ENCODE data around the gene CRABP2.

DNA sequence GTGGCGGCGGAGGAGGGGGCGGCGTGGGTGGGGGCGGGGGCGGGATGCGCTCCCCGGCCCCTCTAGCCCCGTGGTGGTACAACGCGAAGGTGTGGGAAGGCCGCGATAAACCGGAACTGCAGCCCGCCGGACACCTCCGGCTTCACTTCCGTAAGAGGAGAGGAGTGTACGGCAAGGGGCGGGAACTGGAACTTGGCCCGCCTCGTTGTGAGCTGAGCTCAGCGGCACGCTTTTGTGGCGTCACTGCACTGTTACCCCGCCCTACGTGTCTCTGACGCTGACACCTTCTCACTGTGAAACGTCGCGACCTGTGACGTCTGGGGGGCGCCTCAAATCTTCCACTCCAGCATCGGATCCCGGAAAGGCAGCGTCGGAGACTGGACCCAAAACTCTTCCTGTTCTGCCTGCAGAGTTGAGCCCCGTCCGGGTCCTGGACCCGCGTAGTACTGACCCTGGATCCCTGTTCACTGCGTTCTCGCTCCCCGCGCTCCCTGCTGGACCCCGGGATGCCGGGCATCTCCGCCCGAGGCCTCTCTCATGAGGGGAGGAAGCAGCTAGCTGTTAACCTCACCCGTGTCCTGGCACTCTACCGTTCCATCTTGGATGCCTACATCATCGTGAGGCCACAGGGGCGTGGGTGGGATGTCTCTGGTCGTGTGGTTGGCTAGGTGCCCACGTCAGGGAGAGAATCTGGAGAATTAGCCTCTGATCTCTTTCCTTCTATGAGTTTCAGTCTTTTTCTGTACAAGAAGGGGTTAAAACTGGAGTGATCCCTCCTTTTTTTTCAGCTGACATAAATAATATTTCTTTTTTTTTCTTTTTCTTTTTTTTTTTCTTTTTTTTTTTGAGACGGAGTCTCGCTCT is 23.4 kb upstream of the CRABP2 start, which contains the start of gene ISG20L2:
- TF ChIP-seq POLR2A (IDR thresholded peaks at IDR 0.05; ENCODE audit: extremely low read depth, insufficient read length) (peak; percentile 63), MYC (IDR thresholded peaks at IDR 0.05; ENCODE audit: low read depth, low read length) (peak; percentile 72)
- TF ChIP-seq, protein P1, sequence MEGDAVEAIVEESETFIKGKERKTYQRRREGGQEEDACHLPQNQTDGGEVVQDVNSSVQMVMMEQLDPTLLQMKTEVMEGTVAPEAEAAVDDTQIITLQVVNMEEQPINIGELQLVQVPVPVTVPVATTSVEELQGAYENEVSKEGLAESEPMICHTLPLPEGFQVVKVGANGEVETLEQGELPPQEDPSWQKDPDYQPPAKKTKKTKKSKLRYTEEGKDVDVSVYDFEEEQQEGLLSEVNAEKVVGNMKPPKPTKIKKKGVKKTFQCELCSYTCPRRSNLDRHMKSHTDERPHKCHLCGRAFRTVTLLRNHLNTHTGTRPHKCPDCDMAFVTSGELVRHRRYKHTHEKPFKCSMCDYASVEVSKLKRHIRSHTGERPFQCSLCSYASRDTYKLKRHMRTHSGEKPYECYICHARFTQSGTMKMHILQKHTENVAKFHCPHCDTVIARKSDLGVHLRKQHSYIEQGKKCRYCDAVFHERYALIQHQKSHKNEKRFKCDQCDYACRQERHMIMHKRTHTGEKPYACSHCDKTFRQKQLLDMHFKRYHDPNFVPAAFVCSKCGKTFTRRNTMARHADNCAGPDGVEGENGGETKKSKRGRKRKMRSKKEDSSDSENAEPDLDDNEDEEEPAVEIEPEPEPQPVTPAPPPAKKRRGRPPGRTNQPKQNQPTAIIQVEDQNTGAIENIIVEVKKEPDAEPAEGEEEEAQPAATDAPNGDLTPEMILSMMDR (IDR thresholded peaks at IDR 0.05; ENCODE audit: low read depth, low read length): no peak
- TF ChIP-seq, protein P2, sequence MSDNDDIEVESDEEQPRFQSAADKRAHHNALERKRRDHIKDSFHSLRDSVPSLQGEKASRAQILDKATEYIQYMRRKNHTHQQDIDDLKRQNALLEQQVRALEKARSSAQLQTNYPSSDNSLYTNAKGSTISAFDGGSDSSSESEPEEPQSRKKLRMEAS (IDR thresholded peaks at IDR 0.05; ENCODE audit: low read depth, low read length): peak; percentile 85
